IPS-18c (cell line): ENCODE data around the gene IQSEC1.
A peak's percentile ranks its signal among the peaks of the same experiment; 100 is the strongest.

Experiments
- H3K4me3 ChIP-seq: 2 replicates; pipeline ENCODE4 v1.7.0; 2013; ENCODE audit warnings: low read depth, mild to moderate bottlenecking, low read length, moderate library complexity; ENCODE audit not compliant: insufficient read depth
- H3K9me3 ChIP-seq: one replicate; pipeline ENCODE4 v1.6.1; 2013; ENCODE audit warnings: mild to moderate bottlenecking, low read length, moderate library complexity; ENCODE audit not compliant: control insufficient read depth, insufficient read depth

IQSEC1 gene

DNA sequence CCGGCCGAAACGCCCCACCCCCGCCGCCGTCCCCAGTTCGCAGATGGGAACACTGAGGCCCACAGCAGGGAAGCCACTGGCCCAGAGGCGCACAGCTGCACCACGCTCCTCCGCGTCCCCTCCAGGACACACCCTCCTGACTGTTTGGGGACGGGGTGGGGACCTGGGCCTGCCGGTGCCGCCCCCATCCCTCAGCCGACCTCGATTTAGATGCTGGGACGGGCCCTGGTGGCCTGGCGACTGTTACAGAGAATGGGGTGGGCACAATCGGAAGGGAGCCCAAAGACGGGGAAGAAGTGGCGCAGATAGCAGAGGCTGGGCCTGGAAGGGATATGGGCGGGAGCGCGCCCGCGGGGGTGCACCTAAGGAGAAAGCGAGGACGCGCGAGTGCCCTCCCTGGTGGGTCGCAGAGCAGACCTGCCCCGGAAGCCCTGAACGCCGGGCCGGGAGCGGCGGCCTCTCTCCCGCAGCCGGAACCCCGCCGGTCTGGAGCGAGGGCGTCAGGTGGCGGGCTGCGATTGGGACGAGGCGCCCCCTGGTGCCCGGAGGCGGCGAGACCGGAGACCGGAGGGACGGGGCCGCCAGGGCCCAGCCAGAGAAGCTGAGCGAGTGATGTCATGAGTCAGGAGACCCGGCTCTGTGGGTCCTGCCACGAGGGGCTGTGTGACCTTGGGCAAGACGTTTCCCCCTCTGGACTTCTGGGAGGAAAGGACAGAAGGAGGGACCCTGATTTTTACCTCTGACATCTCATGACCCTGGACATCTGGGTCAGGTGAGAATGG is 78.4 kb downstream of the IQSEC1 start:
- H3K9me3 ChIP-seq, result no peaks in the 10 kb centered on the region

DNA sequence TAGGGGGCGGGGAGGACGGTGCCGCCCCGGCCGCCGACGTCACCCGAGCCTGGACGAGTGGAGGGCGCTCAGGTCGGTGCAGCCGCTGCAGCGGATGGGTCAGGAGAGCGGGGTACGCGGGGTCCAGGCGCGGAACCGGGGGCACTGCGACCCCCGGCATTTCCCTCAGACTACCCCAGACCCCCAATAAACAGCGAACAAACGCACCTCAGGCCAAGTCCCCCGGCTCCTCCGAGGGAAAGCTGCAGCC is 78.9 kb downstream of the IQSEC1 start:
- no peaks in the 10 kb centered on the region for H3K9me3 ChIP-seq
- H3K4me3 ChIP-seq, result peak overlapping the region; percentile 71

More for the DNA sequence above, 78.4 kb downstream of the IQSEC1 start:
- peak overlapping the region; percentile 71 for H3K4me3 ChIP-seq

DNA sequence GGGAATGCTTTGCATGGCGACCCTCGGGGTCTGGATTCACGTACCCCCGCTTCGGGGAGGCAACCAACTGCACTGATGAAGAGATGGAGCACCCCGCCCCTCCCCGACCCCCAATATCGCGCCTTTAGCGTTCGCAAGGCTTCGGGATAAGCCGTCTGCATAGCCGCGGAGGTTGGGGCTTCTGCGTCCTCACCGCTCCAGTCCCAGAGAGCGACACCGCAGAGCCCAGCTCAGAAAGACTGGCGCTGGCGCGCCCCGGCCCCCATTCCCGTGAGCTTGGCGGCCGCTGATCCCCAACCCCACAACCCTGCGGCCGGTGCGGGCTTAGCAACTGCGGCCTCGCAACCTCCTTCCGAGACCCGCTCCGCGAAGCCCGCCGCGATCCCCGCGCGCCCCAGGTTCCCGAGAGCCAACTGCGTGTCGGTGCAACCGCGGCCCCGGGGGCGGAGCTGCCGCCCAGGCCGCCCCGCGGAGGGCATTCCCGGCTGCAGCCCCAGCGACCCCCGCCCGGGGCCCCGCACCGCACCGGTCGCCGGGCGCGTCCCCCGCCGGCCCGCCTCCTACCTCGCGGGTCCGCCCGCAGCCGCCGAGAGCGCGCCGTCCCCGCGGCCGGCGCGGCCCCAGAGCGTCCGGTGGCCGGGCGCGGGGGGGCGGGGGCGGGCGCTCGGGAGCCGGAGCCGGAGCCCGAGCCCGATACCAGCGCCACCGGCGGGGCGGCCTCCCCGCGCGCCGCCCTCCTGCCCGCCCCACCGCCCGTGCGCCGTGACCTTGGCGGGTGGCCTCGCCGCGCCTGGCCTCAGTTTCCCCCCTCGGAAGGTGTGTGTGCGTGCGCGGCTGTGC is 79.5 kb downstream of the IQSEC1 start:
- peak overlapping the region; percentile 71 for H3K4me3 ChIP-seq
- no peaks in the 10 kb centered on the region for H3K9me3 ChIP-seq

DNA sequence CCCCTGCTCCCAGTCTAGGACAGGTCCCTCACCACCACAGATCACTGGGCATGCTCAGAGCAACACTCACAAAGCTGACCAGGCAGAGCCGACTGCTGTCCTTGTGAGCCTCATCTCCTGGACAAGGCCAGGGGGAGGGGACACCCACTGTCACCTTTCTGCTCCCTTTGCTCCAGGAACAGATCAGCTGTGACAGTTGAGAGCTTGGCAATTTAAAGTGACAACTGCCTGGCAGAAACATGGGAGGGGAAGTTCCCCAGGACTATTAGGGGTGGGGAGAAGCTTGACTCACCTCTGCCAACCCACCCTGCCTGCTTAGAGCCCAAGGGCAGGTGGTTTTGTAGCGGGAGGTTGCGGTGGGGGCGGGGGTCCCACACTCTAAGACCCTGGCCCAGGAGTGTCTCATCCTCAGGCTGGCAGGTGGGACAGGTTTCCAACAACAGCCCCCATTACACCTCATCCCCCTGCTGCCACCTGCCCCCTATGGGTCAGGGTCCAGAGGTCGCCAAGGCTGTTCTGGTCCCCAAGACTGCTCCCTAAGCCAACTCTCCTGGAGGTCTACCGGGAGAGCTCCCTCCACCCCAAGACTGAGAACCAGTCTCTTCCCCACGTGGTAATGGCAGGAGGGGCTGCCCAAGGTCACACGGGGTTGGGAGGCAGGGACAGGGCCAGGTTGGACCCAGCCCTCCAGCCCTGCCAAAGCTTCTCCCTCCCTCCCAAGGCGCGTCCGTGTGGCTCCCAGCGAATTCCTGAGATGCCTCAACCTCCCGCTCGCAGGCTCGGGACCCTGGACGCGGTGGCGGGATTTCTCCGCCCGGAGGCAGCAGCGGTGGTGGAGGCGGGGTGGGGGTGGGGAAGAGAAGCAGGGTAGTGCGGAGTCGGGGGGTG is 80.4 kb downstream of the IQSEC1 start:
- Histone ChIP-seq H3K9me3 (no peaks in the 10 kb centered on the region), H3K4me3 (peak overlapping the region; percentile 69; the same call in 1 of the 2 replicates)

DNA sequence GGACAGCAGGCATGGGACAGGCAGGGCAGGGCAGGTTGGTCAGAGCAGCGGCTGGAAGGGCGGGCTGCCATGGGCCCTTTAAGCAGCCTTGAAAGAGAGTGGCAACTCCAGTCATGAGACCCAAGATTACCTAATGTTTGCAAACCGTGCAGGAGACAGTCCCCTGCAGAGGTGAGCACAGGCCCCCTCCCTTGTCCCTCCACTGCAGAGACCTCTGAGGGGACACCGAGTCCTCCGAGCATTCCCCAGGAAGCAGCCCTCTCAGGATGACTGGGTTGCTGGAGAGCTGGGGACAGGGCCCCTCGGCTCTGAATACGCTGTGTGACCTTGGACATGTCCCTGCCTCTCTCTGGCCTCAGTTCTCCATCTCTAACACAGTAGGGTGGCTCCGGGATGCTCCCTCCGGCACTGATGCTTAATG is 81.4 kb downstream of the IQSEC1 start:
- no peak overlapping the region for H3K4me3 ChIP-seq

DNA sequence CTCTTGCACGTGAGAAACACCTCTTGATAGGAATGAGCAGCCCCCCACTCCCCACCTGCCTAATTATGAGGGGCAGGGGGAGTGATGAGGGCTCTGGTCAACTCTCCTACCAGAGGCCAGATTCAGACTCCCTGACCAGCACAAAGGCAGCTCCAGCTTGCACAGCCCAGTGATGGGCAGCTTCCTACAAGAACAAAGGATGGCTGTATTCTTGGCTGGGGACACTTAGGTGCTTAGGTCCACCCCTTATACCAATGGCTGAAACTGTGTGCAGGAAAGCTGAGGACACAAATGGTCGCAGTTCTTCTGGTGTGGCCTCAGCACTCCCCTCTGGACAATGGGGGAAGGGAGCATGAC is 81.8 kb downstream of the IQSEC1 start:
- H3K9me3 ChIP-seq, result no peaks in the 10 kb centered on the region
- no peak overlapping the region for H3K4me3 ChIP-seq

More for the DNA sequence above, 81.4 kb downstream of the IQSEC1 start:
- H3K9me3 ChIP-seq, result no peaks in the 10 kb centered on the region

DNA sequence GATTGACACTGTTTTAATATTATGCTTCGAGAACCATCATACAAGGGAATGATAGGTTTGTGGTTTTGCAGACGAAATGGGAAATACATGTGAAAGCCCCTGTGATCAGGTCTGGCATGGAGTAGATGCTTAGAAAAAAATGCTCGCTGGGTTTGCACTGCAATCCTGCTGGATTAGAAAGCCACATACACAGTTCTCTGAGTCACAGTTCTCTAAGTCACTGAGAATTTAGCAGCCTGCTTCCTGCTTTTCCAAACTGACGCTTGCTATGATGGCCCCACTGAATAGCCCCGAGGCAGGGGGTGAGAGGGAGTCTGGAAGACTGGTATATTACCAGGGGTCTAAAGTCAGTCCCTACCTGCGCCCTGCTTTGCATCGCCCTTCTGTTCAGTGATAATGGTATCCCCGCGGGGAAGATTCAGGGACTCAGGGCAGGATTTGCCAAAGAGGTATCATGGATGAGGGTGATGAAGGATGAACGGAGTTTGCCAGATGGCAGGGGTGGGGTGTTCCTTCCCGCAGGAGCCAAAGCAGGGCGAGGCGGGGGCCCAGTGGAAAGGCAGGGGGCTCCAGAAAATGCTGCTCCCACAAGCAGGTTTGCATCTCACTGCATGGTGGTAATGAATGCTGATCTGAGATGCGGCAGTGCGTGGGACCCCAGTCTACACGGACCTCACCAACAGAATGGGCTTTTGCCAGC is 82.3 kb downstream of the IQSEC1 start:
- Histone ChIP-seq H3K9me3 (no peaks in the 10 kb centered on the region), H3K4me3 (no peak overlapping the region)

DNA sequence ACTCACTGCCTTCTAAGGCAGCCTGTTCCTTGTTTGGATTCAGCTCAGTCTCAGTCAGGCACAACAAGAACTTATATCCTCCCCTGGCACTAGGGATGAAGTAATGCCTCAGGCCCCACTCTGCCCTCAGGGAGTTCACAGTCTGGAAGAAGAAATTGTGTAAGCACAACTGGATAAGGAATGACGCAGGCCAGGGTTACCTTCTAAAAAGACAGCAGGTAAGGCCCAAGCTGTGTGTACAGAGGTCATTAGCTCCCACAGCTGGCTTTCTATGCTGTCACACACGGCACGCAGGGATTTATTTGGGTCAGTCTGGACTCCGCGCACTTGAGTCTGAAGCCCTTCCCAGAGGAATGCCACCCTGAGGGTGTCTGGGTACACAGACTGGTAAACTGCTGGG is 82.9 kb downstream of the IQSEC1 start:
- no peak overlapping the region for H3K4me3 ChIP-seq
- H3K9me3 ChIP-seq, result no peaks in the 10 kb centered on the region

DNA sequence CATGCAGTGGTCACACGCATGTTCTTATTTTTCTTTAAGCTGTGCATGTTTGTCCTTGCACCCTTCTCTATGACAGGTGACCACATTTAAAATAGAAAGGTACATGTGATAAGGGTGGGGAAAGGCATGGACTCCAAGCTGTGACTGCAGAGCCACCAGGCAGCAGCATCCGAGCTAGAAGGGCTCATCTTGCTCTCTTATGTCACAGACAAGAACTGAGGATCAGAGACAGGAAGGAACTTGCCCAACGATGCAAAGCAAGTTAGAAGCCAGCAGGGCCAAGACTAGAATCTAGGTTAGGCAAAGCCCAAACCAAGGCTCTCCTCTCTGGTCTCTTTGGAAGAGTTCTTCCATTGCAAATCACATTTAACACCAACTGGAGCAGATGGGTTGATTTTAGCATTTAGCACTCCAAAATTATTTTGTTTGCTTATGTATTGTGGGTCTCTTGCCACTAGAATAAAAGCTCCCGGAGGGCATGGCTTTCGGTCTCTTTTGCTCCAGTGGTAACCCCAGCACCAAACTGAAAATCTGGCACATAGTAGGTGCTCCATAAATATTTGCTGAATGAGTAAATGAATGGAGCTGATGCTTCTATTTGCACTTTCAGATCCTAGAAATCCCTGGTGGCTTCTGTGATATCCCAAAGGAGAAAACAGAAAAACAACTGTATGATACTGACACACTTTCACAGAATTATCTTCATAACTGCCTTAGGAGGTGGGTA is 84.3 kb downstream of the IQSEC1 start:
- no peaks in the 10 kb centered on the region for H3K9me3 ChIP-seq
- no peak overlapping the region for H3K4me3 ChIP-seq

DNA sequence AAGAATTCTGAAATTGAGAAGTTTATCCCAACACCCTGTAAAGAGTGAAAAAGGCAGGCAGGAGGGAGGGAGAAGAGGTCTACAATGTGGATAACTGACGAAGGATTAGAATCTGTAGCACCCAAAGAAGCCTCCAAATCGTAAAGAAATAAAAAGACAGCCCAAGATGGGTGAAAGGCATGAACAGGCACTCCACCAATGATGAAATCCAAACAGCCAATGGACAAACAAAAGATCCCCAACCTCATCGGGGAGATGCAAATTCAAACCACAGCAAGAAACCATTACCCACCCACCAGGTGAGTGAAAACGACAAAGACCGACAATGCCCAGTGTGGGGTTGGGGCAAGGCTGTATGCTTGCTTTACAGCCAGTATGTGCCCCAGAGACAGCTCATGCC is 85.6 kb downstream of the IQSEC1 start:
- Histone ChIP-seq H3K9me3 (no peaks in the 10 kb centered on the region), H3K4me3 (no peak overlapping the region)

DNA sequence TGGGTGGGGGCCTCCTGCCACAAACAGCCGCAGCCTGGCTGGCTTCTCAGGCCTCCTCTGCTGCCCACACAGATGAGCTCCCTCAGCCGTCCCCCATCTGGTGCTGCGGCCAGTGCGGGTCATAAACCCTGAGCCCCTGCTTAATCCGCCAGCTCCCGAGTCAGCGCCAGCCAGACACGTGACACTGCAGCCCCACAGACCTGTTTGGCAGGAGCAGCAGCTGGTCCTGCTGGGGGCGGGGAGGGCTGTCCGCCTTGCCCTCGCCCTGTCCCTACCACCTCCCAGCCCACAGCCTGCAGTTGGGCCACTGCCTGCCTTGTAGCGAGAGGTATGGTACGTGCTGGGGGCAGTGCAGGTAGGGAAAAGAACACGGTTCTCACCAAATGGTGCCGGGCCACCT is 86.2 kb downstream of the IQSEC1 start:
- H3K9me3 ChIP-seq, result no peaks in the 10 kb centered on the region
- no peak overlapping the region for H3K4me3 ChIP-seq

DNA sequence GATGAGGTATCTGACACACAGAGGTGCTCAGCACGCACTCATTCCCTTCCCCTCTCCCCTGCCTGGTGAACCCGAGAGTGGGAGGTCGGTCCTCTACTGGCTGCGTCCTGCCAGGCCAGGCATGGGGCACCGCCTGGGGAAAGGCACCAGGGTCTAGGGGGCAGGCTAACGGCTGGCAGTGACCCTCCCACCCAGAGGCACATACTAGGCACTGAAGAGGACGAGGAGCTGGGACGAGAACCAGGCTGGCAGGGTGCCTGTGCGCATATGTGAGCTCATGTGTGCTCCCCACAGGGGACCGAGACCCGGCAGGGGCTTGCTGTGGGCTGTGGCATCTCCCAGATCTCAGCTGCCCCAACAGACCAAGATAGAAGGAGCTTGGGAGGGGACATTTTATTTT is 86.7 kb downstream of the IQSEC1 start:
- no peak overlapping the region for H3K4me3 ChIP-seq
- H3K9me3 ChIP-seq, result no peaks in the 10 kb centered on the region

DNA sequence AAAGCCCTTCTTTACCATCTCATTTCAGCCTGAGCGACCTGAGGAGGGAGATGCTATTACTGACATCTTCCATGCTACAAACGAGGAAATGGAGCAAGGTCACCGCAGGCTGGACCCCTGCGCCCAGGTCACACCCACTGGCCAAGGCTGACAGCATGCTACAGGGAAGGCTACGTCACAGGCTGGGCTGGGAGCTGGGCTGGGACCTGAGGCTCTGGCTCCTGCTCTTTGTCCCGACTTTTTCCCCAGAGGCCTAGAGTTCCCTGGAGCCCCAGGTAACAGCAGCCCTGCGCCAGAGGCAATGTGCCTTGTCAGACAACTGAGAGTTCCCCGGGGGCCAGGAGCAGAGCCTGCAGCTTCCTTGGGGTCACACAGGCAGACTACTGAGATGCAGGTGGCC is 87.2 kb downstream of the IQSEC1 start:
- no peak overlapping the region for H3K4me3 ChIP-seq
- no peaks in the 10 kb centered on the region for H3K9me3 ChIP-seq

DNA sequence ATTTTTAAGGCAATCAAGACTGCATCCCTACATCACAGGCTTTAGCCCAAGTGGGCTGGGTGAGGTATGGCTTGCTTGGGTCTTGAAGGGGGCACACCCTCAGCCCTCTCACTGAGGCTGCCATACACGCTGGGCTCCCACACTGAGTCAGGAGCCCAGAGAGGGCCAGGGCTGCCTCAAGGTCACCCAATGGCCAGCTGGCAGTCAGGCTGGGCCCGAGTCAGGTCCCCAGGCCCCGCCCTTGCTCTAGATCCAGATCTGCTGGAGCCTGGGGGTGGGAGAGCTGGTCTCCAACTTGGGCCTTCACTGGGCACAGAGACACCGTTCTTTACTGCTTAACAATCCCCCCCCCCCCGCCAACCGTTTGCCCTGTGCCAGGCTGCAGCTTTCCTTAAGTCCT is 88.1 kb downstream of the IQSEC1 start:
- Histone ChIP-seq H3K9me3 (no peaks in the 10 kb centered on the region), H3K4me3 (no peak overlapping the region)

DNA sequence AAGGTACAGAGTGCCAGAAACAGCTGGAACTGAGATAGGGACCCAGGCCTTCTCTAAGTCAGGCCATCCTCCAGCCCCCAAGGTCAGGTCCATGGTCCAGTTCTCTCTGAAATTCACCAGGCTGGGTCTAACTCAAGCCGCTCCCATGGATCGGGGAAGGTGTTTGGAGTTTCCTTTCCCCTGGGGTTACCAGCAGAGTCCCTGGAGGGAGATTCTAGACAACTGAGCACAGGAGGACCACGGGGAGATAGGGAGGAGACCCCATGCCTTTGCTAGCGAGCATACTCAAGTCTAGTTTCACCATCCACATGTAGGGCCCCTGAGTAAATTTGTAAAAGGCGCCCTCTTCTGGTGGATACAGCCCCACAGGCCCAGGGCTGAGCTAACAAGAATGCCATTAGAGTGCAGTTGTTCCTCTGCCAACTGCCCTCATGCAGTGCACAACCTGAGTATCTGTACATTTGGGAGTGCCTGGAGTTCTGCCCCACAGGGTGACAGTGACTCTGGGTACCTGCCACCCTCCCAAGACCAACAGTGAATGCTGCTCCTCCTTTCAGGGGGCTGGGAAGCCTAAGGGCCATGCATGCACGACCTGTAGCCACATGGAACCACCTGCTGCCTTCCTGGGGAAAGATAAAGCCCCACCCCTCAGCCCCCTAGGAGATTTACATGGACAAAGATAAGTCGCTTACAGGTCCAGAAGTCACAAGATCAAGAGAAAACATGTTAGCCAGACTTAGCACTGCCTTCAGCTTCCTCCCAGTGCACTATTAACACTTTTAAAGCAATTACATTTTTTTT is 89.0 kb downstream of the IQSEC1 start:
- H3K9me3 ChIP-seq, result no peaks in the 10 kb centered on the region
- H3K4me3 ChIP-seq, result no peak overlapping the region

DNA sequence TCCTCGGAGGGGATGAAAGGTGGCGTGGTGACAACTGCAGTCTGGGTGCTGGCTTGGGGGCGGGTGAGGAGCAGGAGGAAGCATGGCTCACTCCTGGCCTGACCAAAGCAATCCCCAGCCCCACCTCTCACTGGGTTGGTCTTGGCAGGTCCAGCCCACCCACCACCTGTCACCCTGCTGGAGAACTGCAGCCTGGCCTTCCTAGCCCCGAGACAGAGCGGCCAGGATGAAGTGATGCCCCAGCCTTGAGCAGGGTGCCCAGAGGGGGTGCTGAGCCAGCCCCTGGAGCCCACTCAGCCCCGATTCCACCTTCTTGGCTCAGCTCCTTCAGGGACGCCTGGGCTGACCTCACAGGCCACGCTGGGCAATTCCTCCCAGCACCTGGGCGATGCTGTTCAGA is 89.9 kb downstream of the IQSEC1 start:
- no peak overlapping the region for H3K4me3 ChIP-seq
- H3K9me3 ChIP-seq, result no peaks in the 10 kb centered on the region
